GM12891 (cell line): ENCODE results near the gene FAM180A.

Experiments used
- POLR2A ChIP-seq: IDR thresholded peaks from 2 replicates; pipeline ENCODE4 v1.6.1; 2011; ENCODE audit warnings: low read depth, low read length, control low read depth
- POLR2AphosphoS5 ChIP-seq: IDR thresholded peaks from 2 replicates; pipeline ENCODE4 v1.6.1; 2011; ENCODE audit warnings: low read depth, low read length, control low read depth
- SPI1 ChIP-seq: IDR thresholded peaks from 2 replicates; pipeline ENCODE4 v1.6.1; 2011; ENCODE audit warnings: low read depth, low read length, control low read depth
- TAF1 ChIP-seq: IDR thresholded peaks from 2 replicates; pipeline ENCODE4 v1.6.1; 2011; ENCODE audit warnings: low read depth, low read length, control low read depth

- TF ChIP-seq TAF1 (no peak), POLR2A (no peak), POLR2AphosphoS5 (no peak), SPI1 (no peak)
Measured at GRCh38 chr7:135726911-135727673, 21.5 kb downstream of the FAM180A start.
